CD4-positive, alpha-beta T cell (primary cell): ENCODE results near the gene KCNN3. TPM values are rescaled to one million over a fixed set of nuclear protein-coding genes. Genes with fewer than 3 reads are reported as not detected.

Source experiments
- ATAC-seq: fragments of 200-7000 bp; cut with Tn5 transposase; one replicate; pipeline ENCODE4 v1.10.0; 2022; ENCODE audit warnings: mild to moderate bottlenecking; ENCODE audit not compliant: poor library complexity
- CTCF ChIA-PET: fragments of 350-600 bp; sonication (Branson Sonifier 250); formaldehyde crosslinking; loops from one replicate; lab custom pipeline; 2021; ENCODE audit warnings: antibody characterized with exemption, inconsistent platforms; lab: Charles Lee
- POLR2A ChIA-PET: fragments of 350-600 bp; sonication (Branson Sonifier 250); formaldehyde crosslinking; loops from one replicate; lab custom pipeline; 2021; ENCODE audit warnings: antibody characterized with exemption, inconsistent platforms; lab: Charles Lee
- DNase-seq, 14 experiments: peaks; one replicate each; pipeline ENCODE4 v3.0.0-alpha.2; 2013 to 2020; ENCODE audit warnings: mixed read lengths in 2 of 14
- H3K27ac ChIP-seq, 2 donors: one replicate each; pipeline versions ENCODE4 v1.5.1 to v1.7.0; 2013; ENCODE audit warnings: low read length in 2 of 2, low read depth in 1 of 2, mild to moderate bottlenecking in 1 of 2
- H3K27me3 ChIP-seq, 2 experiments: 1 replicate in 1 of 2; 2 replicates in 1 of 2; pipeline versions ENCODE4 v1.6.1 to v1.7.0; 2013; ENCODE audit warnings: low read length in 2 of 2, control low read depth in 1 of 2, mild to moderate bottlenecking in 1 of 2, moderate library complexity in 1 of 2; ENCODE audit not compliant: insufficient read depth in 2 of 2, control insufficient read depth in 1 of 2
- H3K36me3 ChIP-seq: one replicate; pipeline ENCODE4 v1.6.1; 2013; ENCODE audit warnings: low read length, control low read depth; ENCODE audit not compliant: insufficient read depth
- H3K4me1 ChIP-seq: one replicate; pipeline ENCODE4 v1.6.1; 2013; ENCODE audit warnings: low read length, control low read depth; ENCODE audit not compliant: insufficient read depth
- H3K4me3 ChIP-seq: one replicate; pipeline ENCODE4 v1.5.1; 2013; ENCODE audit warnings: mild to moderate bottlenecking, low read length, moderate library complexity
- H3K9me3 ChIP-seq, 2 experiments: 1 replicate in 1 of 2; 2 replicates in 1 of 2; pipeline versions ENCODE4 v1.6.1 to v1.7.0; 2013; ENCODE audit warnings: low read length in 2 of 2, mild to moderate bottlenecking in 2 of 2, control low read depth in 1 of 2, moderate library complexity in 1 of 2; ENCODE audit not compliant: control insufficient read depth in 1 of 2, insufficient read depth in 1 of 2
- H3K27ac Mint-ChIP-seq: one replicate; pipeline ENCODE4 v1.8.0; 2020; ENCODE audit warnings: mixed read lengths
- H3K27me3 Mint-ChIP-seq: one replicate; pipeline ENCODE4 v1.8.0; 2021; ENCODE audit warnings: mixed read lengths
- H3K36me3 Mint-ChIP-seq: one replicate; pipeline ENCODE4 v1.8.0; 2021; ENCODE audit warnings: low read depth, mixed read lengths
- H3K4me1 Mint-ChIP-seq: one replicate; pipeline ENCODE4 v1.8.0; 2021; ENCODE audit warnings: low read depth, mixed read lengths
- H3K4me3 Mint-ChIP-seq: one replicate; pipeline ENCODE4 v1.8.0; 2020; ENCODE audit warnings: mild to moderate bottlenecking, mixed read lengths
- H3K9me3 Mint-ChIP-seq: one replicate; pipeline ENCODE4 v1.8.0; 2020; ENCODE audit warnings: mixed read lengths
- intact Hi-C, 2 experiments: fragments of 100-400 bp; cut with DNase I in 1 of 2; cut with micrococcal nuclease in 1 of 2; formaldehyde crosslinking; loops; one replicate each; pipeline versions ENCODE4 v1.15.1 to v1.9.0; 2023 to 2025; cut with DNase I, micrococcal nuclease
- total RNA-seq, 174 experiments: library from RNA in 2 of 174; stranded (reverse) in 2 of 174; gene quantifications; one replicate each; pipeline ENCODE4 v1.2.3 and lab custom pipeline; 2021 to 2026
- TF ChIP-seq, protein P1 (sequence below): fragments of 200-600 bp; IDR thresholded peaks from one replicate; pipeline ENCODE4 v1.8.0; 2022; ENCODE audit warnings: antibody characterized with exemption, mild to moderate bottlenecking

The KCNN3 gene
- total RNA-seq, 2 experiments from 2014 or later: not detected

DNA sequence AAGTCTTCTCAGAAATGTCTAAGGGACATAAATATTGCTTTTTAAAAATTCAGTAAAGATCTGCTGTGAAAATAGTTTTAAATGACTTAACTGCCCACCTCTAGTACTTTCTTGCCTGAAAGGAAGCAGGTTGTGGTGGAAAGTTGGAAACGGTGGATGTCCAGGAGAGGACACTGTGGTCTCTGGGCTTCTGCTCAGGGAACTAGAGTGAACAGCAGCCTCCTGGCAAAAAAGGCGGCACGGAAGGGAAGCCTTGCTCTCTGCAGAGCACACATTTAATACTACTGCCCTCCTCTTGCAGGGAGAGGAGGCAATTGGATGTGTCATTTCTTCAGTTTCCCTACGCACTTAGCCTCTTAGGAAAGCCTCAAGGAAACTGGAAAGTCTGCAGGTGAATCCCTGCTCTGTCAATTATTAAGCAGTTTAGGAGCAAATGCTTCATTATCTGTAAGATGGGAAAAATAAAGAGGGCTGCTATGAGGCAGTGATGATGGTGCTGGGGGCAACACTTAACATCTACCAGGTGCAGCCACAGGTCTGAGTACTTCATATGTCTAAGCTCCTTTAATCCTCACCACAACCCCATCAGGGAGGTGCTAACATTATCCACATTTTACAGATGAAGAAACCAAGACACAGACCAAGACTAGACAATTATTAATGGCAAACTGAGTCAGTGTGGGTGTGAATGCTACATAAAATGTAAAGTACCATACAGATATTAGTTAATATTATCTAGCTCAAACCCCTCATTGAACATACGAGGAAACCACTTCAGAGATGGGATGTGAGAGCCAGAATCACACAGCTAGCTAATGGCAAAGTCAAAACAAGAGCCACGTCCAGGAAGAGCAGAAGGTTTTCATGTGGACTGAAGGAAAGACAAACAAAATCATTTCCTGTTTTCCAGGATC lies 153.2 kb downstream of the KCNN3 start:
- H3K36me3 Mint-ChIP-seq: no peaks in the 10 kb centered on the region
- Histone ChIP-seq H3K27me3 (no peaks in the 10 kb centered on the region), H3K9me3 (no peaks in the 10 kb centered on the region), H3K4me1 (peaks cover 16% of the 10 kb centered on the region), H3K36me3 (no peaks in the 10 kb centered on the region), H3K4me3 (no peak overlapping the region), H3K27ac (no peak overlapping the region)
- ATAC-seq (no peak), DNase-seq (no peak)
- TF ChIP-seq, protein P1, sequence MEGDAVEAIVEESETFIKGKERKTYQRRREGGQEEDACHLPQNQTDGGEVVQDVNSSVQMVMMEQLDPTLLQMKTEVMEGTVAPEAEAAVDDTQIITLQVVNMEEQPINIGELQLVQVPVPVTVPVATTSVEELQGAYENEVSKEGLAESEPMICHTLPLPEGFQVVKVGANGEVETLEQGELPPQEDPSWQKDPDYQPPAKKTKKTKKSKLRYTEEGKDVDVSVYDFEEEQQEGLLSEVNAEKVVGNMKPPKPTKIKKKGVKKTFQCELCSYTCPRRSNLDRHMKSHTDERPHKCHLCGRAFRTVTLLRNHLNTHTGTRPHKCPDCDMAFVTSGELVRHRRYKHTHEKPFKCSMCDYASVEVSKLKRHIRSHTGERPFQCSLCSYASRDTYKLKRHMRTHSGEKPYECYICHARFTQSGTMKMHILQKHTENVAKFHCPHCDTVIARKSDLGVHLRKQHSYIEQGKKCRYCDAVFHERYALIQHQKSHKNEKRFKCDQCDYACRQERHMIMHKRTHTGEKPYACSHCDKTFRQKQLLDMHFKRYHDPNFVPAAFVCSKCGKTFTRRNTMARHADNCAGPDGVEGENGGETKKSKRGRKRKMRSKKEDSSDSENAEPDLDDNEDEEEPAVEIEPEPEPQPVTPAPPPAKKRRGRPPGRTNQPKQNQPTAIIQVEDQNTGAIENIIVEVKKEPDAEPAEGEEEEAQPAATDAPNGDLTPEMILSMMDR: no peak
- POLR2A ChIA-PET: no interaction called here
- CTCF ChIA-PET: no interaction called here
- no peaks in the 10 kb centered on the region for H3K27me3 Mint-ChIP-seq
- H3K9me3 Mint-ChIP-seq: no peaks in the 10 kb centered on the region
- H3K4me3 Mint-ChIP-seq: no peak overlapping the region
- intact Hi-C loops: no loop called here
- H3K27ac Mint-ChIP-seq: no peak overlapping the region
- peaks cover 25% of the 10 kb centered on the region for H3K4me1 Mint-ChIP-seq

DNA sequence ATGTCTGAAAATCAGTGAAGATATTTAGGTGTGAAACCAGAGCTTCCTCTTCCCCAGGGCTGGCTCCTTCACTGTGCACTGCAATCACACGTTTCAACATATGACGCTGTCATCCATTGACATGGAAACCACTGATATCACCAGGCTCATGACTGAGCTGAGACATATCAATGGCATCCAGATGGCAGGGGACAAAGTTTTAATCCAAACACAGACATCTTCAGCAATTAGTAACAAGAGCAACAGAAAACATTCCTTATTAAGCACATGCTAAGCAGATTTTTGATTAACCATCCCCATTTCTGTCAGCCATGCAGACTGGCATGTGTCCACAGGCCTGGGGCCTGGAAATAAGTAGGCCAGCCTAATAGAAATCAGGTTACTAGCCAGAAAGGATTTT lies 154.1 kb downstream of the KCNN3 start:
- no peak overlapping the region for H3K4me3 ChIP-seq
- ATAC-seq (no peak), DNase-seq (peak in 3 of 14 experiments; percentile 45 to 63 (median 54))
- CTCF ChIA-PET: interaction anchor here (0.6 kb wide), 1 partner anchor 81 kb away, joined by 3 read pairs; no protein-coding TSS in a partner anchor
- H3K4me1 ChIP-seq: peaks cover 16% of the 10 kb centered on the region
- H3K36me3 Mint-ChIP-seq: no peaks in the 10 kb centered on the region
- no peak overlapping the region for H3K27ac Mint-ChIP-seq
- no peaks in the 10 kb centered on the region for H3K9me3 ChIP-seq
- peaks cover 25% of the 10 kb centered on the region for H3K4me1 Mint-ChIP-seq
- no peaks in the 10 kb centered on the region for H3K36me3 ChIP-seq
- intact Hi-C loops: no loop called here
- POLR2A ChIA-PET: interaction anchor here (0.5 to 1.1 kb wide), 2 partner anchors 13 to 306 kb away, joined by 3 to 5 read pairs; no protein-coding TSS in a partner anchor
- no peaks in the 10 kb centered on the region for H3K27me3 ChIP-seq
- H3K4me3 Mint-ChIP-seq: no peak overlapping the region
- TF ChIP-seq, protein P1: no peak
- no peaks in the 10 kb centered on the region for H3K27me3 Mint-ChIP-seq
- no peak overlapping the region for H3K27ac ChIP-seq
- no peaks in the 10 kb centered on the region for H3K9me3 Mint-ChIP-seq

- ChIA-PET CTCF (interaction anchor here (0.6 to 0.7 kb wide), 2 partner anchors 60 to 82 kb away, joined by 3 read pairs; no protein-coding TSS in a partner anchor), POLR2A (interaction anchor here (0.5 to 1.1 kb wide), 3 partner anchors 13 to 306 kb away, joined by 3 to 5 read pairs (median 3); no protein-coding TSS in a partner anchor)
- Histone ChIP-seq H3K27me3 (no peaks in the 10 kb centered on the region), H3K4me1 (peaks cover 11% of the 10 kb centered on the region), H3K36me3 (no peaks in the 10 kb centered on the region), H3K4me3 (no peak overlapping the region), H3K27ac (no peak overlapping the region), H3K9me3 (no peaks in the 10 kb centered on the region)
- Mint-ChIP-seq H3K4me3 (no peak overlapping the region), H3K36me3 (no peaks in the 10 kb centered on the region), H3K4me1 (peaks cover 19% of the 10 kb centered on the region), H3K27me3 (no peaks in the 10 kb centered on the region), H3K9me3 (no peaks in the 10 kb centered on the region), H3K27ac (no peak overlapping the region)
- ATAC-seq: no peak
- TF ChIP-seq, protein P1: no peak
- DNase-seq: no peak
- intact Hi-C loops: no loop called here
Observed at GRCh38 chr1:154715385-154715784, 154.7 kb downstream of the KCNN3 start.
